VCaP (cell line): ENCODE data around the gene PGBD2.
A peak's percentile ranks its signal among the peaks of the same experiment; 100 is the strongest.

Source experiments
- H3K27ac ChIP-seq: fragments of 450-650 bp; 2 replicates; pipeline ENCODE4 v1.5.1; 2017
- CTCF ChIP-seq: fragments of 450-650 bp; conservative IDR thresholded peaks from 2 replicates; pipeline ENCODE4 v1.5.1; 2017; ENCODE audit warnings: mild to moderate bottlenecking, moderate library complexity

Gene PGBD2

GRCh38 chr1:248906009-248906752, at the start of gene PGBD2:
TSS of gene PGBD2 (plus strand) at chr1:248906235. CDS start at chr1:248913863, 7,628 bp downstream.
- peak within 1 kb of the TSS; percentile 79 for H3K27ac ChIP-seq
- TF ChIP-seq CTCF, result peak; percentile 76

DNA sequence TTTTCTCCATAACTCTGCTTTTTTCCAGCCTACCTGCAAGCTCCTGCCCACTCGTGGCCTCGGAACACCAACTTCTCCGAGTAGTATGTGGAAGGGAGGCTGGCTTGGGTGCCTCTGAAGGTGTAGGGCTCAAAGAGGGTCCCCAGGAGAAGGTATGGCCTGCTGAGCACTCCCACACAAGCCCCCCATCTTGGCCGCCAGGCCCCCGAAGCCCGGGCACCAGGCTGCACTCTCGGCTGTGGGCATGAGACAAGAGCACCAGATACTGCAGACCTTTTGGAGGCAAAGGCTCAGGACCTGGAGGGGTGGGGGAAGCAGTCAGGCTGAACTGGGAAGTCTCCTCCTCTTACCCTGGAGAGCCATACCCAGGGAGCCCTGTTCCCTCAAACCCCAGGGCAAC, 48.8 kb upstream of the PGBD2 start:
- TF ChIP-seq CTCF, result no peak

GRCh38 chr1:248857749-248858095, 48.3 kb upstream of the PGBD2 start:
- no peak for TF ChIP-seq CTCF
- H3K27ac ChIP-seq, result peak overlapping the region; percentile 98

More for the DNA sequence above, 48.8 kb upstream of the PGBD2 start:
- H3K27ac ChIP-seq, result peak overlapping the region; percentile 98

DNA sequence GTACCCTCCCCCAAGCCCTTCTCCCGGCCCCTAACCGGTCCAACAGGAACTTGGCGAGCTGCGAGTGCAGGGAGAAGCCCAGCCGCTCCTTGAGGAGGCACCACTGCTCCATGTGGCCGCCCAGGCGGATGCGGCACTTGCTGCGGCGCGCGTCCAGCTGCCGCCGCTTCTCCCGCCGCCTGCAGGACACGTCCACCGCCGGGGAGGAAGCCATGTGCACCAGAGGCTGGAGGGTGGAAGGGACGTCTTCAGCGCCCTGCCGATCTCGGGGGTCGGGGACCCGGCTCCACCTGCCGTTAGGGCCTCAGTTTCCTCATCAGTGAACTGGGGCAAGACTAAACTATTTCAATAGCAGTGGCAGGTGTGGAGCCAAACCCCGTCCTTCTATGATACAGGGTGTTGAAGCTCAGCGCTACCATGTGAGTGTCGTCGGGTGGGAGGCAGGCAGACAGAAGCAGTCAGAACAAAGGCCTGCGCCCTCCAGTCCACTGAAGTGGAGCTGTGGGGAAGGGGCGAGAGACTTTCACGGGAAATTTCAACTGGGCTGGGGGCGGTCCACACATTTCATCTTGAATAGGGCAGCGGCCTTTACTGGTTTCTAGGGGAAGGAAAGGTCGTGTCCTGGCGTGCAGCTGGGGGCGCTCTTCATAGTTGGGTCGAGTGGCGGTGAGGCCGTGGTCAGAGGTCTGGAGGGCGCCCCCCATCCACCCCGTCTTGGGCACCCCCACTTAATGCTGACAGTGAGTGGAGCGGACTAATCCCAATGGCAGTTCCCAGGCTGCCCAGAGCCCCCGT, 47.7 kb upstream of the PGBD2 start:
- peak; percentile 41; the same call in 1 of the 2 replicates for TF ChIP-seq CTCF
- peak overlapping the region; percentile 98 for H3K27ac ChIP-seq

- H3K27ac ChIP-seq, result peak within 1 kb of the TSS; percentile 98
- TF ChIP-seq CTCF, result no peak
These were observed 46.8 kb upstream of the PGBD2 start, which contains the start of gene ZNF692 for GRCh38 chr1:248858891-248859889. TSS of gene ZNF692 (minus strand) at chr1:248859085. CDS start at chr1:248858309, 776 bp downstream.

DNA sequence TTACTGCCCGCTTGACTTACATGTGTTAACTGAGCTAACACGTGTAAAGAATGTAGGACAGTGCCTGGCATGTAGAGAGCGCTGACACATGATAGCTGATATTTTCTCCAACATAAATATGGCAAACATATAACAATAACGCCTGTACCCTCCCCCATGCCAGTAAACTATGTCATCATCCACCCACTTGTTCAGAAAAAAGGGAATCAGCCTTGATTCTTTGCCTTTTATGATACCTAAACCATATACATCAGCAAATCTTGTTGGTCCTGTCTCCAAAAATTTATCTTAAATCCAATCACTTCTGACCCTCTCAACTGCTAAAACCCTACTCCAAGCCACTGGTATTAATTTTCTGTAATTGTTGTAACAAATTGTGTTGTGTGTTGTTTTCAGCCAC, 46.0 kb upstream of the PGBD2 start:
- H3K27ac ChIP-seq, result peak overlapping the region; percentile 98; the same call in 1 of the 2 replicates
- TF ChIP-seq CTCF, result no peak
